ENCODE data around the gene MYO16.

DNA sequence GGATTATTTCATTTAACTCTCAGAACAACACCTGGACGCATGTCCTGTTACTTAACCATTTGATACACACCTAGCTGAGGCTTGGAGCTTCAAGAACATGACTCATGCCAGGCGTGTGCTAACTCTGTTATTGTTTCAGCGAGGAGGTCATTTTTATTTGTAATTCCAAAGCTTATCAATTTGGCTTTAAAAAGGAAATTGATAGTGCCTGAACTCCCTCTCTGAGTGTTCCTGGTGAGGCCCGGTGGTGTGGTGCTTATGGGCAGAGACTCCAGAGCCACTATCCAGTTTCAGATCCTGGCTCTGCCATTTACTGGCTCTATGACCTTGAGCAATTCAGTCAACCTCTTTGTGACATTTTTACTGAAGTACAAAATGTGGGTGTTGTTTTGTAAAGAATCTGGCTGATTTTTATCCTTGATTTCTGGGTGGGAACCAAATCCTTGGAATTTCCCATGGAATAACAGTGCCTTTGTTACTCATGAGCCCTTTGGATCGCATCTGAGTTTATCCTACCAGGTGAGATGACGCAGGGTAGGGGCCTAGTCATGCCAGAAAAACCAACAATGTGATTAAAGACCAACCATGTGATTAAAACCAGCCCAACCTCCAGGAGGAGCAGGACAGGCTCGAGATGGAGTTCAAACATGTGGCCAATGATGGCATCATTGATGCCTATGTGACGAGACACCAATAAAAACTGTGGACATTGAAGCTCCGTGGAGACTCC is 198.8 kb downstream of the MYO16 start:
- TF ChIP-seq ZNF623 (tag by site-specific recombination; IDR thresholded peaks at IDR 0.05) (no peak), ZNF391 (tag by site-specific recombination; IDR thresholded peaks at IDR 0.05; ENCODE audit: borderline replicate concordance, low read depth) (no peak), ZNF514 (tag by site-specific recombination; IDR thresholded peaks at IDR 0.05) (no peak)
- TF ChIP-seq, protein P1, sequence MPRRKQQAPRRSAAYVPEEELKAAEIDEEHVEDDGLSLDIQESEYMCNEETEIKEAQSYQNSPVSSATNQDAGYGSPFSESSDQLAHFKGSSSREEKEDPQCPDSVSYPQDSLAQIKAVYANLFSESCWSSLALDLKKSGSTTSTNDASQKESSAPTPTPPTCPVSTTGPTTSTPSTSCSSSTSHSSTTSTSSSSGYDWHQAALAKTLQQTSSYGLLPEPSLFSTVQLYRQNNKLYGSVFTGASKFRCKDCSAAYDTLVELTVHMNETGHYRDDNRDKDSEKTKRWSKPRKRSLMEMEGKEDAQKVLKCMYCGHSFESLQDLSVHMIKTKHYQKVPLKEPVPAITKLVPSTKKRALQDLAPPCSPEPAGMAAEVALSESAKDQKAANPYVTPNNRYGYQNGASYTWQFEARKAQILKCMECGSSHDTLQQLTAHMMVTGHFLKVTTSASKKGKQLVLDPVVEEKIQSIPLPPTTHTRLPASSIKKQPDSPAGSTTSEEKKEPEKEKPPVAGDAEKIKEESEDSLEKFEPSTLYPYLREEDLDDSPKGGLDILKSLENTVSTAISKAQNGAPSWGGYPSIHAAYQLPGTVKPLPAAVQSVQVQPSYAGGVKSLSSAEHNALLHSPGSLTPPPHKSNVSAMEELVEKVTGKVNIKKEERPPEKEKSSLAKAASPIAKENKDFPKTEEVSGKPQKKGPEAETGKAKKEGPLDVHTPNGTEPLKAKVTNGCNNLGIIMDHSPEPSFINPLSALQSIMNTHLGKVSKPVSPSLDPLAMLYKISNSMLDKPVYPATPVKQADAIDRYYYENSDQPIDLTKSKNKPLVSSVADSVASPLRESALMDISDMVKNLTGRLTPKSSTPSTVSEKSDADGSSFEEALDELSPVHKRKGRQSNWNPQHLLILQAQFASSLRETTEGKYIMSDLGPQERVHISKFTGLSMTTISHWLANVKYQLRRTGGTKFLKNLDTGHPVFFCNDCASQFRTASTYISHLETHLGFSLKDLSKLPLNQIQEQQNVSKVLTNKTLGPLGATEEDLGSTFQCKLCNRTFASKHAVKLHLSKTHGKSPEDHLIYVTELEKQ (tag by site-specific recombination; IDR thresholded peaks at IDR 0.05; ENCODE audit: borderline replicate concordance), result no peak
- TF ChIP-seq, protein P2, sequence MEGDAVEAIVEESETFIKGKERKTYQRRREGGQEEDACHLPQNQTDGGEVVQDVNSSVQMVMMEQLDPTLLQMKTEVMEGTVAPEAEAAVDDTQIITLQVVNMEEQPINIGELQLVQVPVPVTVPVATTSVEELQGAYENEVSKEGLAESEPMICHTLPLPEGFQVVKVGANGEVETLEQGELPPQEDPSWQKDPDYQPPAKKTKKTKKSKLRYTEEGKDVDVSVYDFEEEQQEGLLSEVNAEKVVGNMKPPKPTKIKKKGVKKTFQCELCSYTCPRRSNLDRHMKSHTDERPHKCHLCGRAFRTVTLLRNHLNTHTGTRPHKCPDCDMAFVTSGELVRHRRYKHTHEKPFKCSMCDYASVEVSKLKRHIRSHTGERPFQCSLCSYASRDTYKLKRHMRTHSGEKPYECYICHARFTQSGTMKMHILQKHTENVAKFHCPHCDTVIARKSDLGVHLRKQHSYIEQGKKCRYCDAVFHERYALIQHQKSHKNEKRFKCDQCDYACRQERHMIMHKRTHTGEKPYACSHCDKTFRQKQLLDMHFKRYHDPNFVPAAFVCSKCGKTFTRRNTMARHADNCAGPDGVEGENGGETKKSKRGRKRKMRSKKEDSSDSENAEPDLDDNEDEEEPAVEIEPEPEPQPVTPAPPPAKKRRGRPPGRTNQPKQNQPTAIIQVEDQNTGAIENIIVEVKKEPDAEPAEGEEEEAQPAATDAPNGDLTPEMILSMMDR (tag by site-specific recombination; IDR thresholded peaks at IDR 0.05), result no peak

Data from HEK293 (cell line).